ENCODE data around the gene KRTCAP2. TPM values are rescaled to one million over a fixed set of nuclear protein-coding genes. Genes with fewer than 3 reads are reported as not detected.
"Not testable (repeated sequence)": the region's sequence is repeated elsewhere in the genome, so short reads cannot be mapped to it uniquely, and the experiment has no call there.

KRTCAP2 gene
- total RNA-seq, 1 donor from 2014 or later = 201 TPM

- no peak for DNase-seq (ENCODE audit: extremely low spot score, unreplicated experiment)
- no peak overlapping the region for H3K4me3 Mint-ChIP-seq (ENCODE audit: unreplicated experiment)
- no peak overlapping the region for H3K27ac Mint-ChIP-seq (ENCODE audit: unreplicated experiment)
- H3K27me3 Mint-ChIP-seq (ENCODE audit: unreplicated experiment) = peaks cover 15% of the 10 kb centered on the region
- peaks cover 4% of the 10 kb centered on the region for H3K9me3 Mint-ChIP-seq (ENCODE audit: unreplicated experiment)
- no peak for TF ChIP-seq CTCF (IDR thresholded peaks at IDR 0.05)
- H3K4me1 Mint-ChIP-seq (ENCODE audit: unreplicated experiment) = no peaks in the 10 kb centered on the region
- H3K36me3 Mint-ChIP-seq (ENCODE audit: unreplicated experiment) = no peaks in the 10 kb centered on the region
Measured at GRCh38 chr1:155160128-155160527, 13.0 kb downstream of the KRTCAP2 start.

GRCh38 chr1:155158991-155159390 lies 14.1 kb downstream of the KRTCAP2 start:
- DNase-seq (ENCODE audit: extremely low spot score, unreplicated experiment) = no peak
- peaks cover 5% of the 10 kb centered on the region for H3K9me3 Mint-ChIP-seq (ENCODE audit: unreplicated experiment)
- H3K27me3 Mint-ChIP-seq (ENCODE audit: unreplicated experiment) = peaks cover 22% of the 10 kb centered on the region
- TF ChIP-seq CTCF (IDR thresholded peaks at IDR 0.05) = no peak
- H3K36me3 Mint-ChIP-seq (ENCODE audit: unreplicated experiment) = no peaks in the 10 kb centered on the region
- H3K4me3 Mint-ChIP-seq (ENCODE audit: unreplicated experiment) = no peak overlapping the region
- H3K27ac Mint-ChIP-seq (ENCODE audit: unreplicated experiment) = no peak overlapping the region
- H3K4me1 Mint-ChIP-seq (ENCODE audit: unreplicated experiment) = no peaks in the 10 kb centered on the region

- H3K4me3 Mint-ChIP-seq (ENCODE audit: unreplicated experiment); DNase-seq (ENCODE audit: extremely low spot score, unreplicated experiment); H3K9me3 Mint-ChIP-seq (ENCODE audit: unreplicated experiment); H3K36me3 Mint-ChIP-seq (ENCODE audit: unreplicated experiment); H3K4me1 Mint-ChIP-seq (ENCODE audit: unreplicated experiment); H3K27ac Mint-ChIP-seq (ENCODE audit: unreplicated experiment): not testable (repeated sequence)
- H3K27me3 Mint-ChIP-seq (ENCODE audit: unreplicated experiment) = peaks cover 30% of the 10 kb centered on the region
Measured at GRCh38 chr1:155155996-155156643, 17.0 kb downstream of the KRTCAP2 start.

- no peak for TF ChIP-seq CTCF (IDR thresholded peaks at IDR 0.05)
- Mint-ChIP-seq H3K27me3 (ENCODE audit: unreplicated experiment) (peaks cover 48% of the 10 kb centered on the region), H3K27ac (ENCODE audit: unreplicated experiment) (no peak overlapping the region), H3K4me1 (ENCODE audit: unreplicated experiment) (peaks cover 2% of the 10 kb centered on the region), H3K4me3 (ENCODE audit: unreplicated experiment) (no peak overlapping the region), H3K36me3 (ENCODE audit: unreplicated experiment) (no peaks in the 10 kb centered on the region), H3K9me3 (ENCODE audit: unreplicated experiment) (no peaks in the 10 kb centered on the region)
- DNase-seq (ENCODE audit: extremely low spot score, unreplicated experiment) = no peak
Measured at GRCh38 chr1:155145491-155145890, 27.6 kb downstream of the KRTCAP2 start.

GRCh38 chr1:155141749-155142148 lies 31.4 kb downstream of the KRTCAP2 start:
- Mint-ChIP-seq H3K9me3 (ENCODE audit: unreplicated experiment) (no peaks in the 10 kb centered on the region), H3K4me1 (ENCODE audit: unreplicated experiment) (peaks cover 30% of the 10 kb centered on the region), H3K27ac (ENCODE audit: unreplicated experiment) (no peak overlapping the region), H3K4me3 (ENCODE audit: unreplicated experiment) (no peak overlapping the region), H3K27me3 (ENCODE audit: unreplicated experiment) (peaks cover 24% of the 10 kb centered on the region), H3K36me3 (ENCODE audit: unreplicated experiment) (peaks cover 3% of the 10 kb centered on the region)
- no peak for TF ChIP-seq CTCF (IDR thresholded peaks at IDR 0.05)
- no peak for DNase-seq (ENCODE audit: extremely low spot score, unreplicated experiment)

- H3K27me3 Mint-ChIP-seq (ENCODE audit: unreplicated experiment) = peaks cover 18% of the 10 kb centered on the region
Measured at GRCh38 chr1:155140630-155140953, 32.5 kb downstream of the KRTCAP2 start.

More at GRCh38 chr1:155140630-155140953, 32.5 kb downstream of the KRTCAP2 start:
- DNase-seq (ENCODE audit: extremely low spot score, unreplicated experiment) = no peak
- Mint-ChIP-seq H3K4me1 (ENCODE audit: unreplicated experiment) (peaks cover 39% of the 10 kb centered on the region), H3K4me3 (ENCODE audit: unreplicated experiment) (peak overlapping the region; percentile 96), H3K27ac (ENCODE audit: unreplicated experiment) (peak overlapping the region; percentile 97), H3K36me3 (ENCODE audit: unreplicated experiment) (peaks cover 3% of the 10 kb centered on the region), H3K9me3 (ENCODE audit: unreplicated experiment) (no peaks in the 10 kb centered on the region)
- no peak for TF ChIP-seq CTCF (IDR thresholded peaks at IDR 0.05)

Measured in osteocyte (in vitro differentiated cells).